GM19455 (cell line): ENCODE results near the gene CACNA1B.
"Not testable (repeated sequence)": the region's sequence is repeated elsewhere in the genome, so short reads cannot be mapped to it uniquely, and the experiment has no call there.

ENCODE experiments used
- ATAC-seq: cut with Tn5 transposase; IDR thresholded peaks from one replicate; pipeline ENCODE4 v1.9.1; 2021; ENCODE audit not compliant: unreplicated experiment

CACNA1B gene

DNA sequence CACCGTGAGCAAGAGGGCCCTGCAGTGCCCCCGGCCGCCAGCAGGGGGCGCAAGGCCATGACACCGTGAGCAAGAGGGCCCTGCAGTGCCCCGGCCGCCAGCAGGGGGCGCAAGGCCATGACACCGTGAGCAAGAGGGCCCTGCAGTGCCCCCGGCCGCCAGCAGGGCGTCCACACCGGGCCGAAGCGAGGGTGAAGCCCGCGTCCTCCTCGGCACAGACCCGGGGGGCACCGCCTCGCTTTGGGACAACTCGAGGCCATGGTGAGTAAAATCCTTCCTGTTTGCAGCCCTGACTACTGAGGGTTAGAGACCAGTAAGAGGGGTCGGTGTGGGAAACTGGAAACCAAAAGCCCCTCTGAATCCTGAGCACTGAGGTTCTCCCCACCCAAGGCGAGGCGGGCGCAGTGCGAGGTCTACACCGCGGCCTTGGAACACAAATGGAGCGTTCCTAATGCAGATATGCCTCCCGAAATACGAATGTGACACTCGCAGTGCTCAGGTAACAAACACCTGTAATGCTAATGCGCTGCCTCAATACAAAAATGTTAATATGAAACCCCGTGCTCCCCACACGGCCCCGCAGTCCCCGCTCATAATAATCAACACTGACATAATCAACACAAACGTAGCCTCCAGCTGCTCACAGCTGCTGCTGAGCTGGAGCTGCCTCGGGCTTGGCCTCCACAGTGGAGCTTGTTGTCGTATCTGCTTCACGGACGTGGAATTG is 249.4 kb downstream of the CACNA1B start:
- not testable (repeated sequence) for ATAC-seq

- not testable (repeated sequence) for ATAC-seq
These were observed 250.4 kb downstream of the CACNA1B start for GRCh38 chr9:138128027-138128426.

DNA sequence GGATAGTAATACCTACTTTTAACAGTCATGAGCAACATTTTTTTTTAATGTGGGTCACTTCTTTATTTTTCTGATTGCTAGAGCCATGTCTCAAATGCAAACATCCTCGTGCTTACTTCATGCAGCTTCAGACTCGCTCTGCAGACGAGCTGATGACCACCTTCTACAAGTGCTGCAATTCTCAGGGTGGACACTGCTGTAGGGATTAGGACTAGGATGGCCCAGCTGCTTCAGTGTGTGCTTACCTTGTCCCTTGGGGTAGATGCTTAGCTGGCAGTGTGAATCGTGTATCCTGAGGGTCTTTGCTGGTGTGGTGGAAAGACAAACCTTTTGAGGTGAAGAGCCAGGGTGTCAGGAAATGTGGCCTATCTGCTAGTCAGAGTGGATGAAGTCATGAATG is 251.7 kb downstream of the CACNA1B start:
- not testable (repeated sequence) for ATAC-seq

DNA sequence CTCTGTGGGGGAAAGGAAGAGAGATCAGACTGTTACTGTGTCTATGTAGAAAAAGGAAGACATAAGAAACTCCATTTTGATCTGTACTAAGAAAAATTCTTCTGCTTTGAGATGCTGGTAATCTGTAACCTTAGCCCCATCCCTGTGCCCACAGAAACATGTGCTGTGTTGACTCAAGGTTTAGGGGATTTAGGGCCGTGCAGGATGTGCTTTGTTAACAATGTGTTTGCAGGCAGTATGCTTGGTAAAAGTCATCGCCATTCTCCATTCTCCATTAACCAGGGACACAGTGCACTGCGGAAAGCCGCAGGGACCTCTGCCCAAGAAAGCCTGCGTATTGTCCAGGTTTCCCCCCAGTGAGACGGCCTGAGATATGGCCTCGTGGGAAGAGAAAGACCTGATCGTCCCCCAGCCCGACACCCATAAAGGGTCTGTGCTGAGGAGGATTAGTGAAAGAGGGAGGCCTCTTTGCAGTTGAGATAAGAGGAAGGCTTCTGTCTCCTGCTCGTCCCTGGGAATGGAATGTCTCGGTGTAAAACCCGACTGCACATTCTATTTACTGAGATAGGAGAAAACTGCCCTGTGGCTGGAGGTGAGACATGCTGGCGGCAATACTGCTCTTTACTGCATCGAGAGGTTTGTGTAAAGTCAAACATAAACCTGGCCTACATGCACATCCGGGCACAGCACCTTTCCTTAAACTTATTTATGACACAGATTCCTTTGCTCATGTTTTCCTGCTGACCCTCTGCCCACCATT is 255.5 kb downstream of the CACNA1B start:
- not testable (repeated sequence) for ATAC-seq

DNA sequence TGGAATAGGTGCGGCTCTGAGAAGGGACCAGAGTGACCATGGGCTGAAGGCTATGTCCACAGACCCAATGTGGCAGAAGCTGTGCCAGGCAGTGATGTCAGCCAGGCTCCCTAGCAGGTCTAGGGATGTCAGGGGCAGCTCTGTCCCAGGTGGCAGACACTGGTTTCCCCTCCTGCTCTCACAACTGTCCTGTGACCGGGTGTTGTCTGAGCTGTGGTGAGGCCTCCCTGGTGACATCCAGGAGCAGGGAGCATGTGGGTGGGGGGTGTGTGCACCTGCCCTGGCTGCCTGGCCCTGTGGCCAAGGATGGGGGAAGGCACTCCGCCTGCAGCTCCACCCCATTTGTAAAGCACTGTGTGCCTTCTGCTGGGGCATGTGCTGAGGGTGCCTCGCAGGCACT is 257.0 kb downstream of the CACNA1B start:
- not testable (repeated sequence) for ATAC-seq

- not testable (repeated sequence) for ATAC-seq
These were observed 261.5 kb downstream of the CACNA1B start for GRCh38 chr9:138139096-138139495.

DNA sequence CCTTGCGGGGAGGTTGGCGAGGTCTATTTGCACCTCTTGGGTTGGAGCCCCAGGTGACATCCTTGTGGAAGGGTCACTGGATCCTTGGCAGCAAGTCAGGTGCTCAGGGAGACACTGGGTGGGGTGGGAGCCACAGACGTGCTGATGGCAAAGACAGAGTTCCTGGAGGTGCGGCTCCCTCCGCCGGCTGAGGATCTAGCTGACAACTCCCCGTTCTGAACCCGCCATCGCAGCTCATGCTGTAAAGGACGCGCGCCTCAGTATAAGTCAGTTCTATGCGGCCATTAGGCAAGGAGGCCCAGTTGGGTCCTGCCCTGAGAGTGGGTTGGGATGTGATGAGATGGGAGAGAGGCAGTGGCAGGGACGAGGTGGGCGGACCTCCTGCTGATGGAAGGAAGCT is 263.4 kb downstream of the CACNA1B start:
- ATAC-seq = not testable (repeated sequence)

- not testable (repeated sequence) for ATAC-seq
These were observed 265.1 kb downstream of the CACNA1B start for GRCh38 chr9:138142528-138143244.

- not testable (repeated sequence) for ATAC-seq
These were observed 265.9 kb downstream of the CACNA1B start for GRCh38 chr9:138143491-138143890.

DNA sequence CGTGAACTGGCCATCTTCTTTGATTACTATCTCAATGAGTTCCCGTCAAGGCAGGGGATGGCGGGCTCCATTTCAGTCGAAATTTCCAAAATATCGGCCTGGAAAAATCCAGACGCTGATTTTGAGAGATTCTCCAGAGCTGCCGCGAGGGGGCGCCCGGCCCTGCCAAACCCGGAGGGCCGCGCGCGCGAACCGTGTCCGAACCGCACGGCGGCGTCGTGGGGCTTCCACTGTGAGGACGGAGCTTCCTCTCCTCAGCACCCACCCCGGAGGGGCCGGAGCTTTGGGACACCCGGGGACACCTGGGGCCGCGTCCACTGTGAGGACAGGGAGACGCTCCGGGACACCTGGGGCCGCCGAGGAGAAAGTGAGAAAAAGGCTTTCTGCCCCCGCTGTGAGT is 270.0 kb downstream of the CACNA1B start:
- ATAC-seq = not testable (repeated sequence)

DNA sequence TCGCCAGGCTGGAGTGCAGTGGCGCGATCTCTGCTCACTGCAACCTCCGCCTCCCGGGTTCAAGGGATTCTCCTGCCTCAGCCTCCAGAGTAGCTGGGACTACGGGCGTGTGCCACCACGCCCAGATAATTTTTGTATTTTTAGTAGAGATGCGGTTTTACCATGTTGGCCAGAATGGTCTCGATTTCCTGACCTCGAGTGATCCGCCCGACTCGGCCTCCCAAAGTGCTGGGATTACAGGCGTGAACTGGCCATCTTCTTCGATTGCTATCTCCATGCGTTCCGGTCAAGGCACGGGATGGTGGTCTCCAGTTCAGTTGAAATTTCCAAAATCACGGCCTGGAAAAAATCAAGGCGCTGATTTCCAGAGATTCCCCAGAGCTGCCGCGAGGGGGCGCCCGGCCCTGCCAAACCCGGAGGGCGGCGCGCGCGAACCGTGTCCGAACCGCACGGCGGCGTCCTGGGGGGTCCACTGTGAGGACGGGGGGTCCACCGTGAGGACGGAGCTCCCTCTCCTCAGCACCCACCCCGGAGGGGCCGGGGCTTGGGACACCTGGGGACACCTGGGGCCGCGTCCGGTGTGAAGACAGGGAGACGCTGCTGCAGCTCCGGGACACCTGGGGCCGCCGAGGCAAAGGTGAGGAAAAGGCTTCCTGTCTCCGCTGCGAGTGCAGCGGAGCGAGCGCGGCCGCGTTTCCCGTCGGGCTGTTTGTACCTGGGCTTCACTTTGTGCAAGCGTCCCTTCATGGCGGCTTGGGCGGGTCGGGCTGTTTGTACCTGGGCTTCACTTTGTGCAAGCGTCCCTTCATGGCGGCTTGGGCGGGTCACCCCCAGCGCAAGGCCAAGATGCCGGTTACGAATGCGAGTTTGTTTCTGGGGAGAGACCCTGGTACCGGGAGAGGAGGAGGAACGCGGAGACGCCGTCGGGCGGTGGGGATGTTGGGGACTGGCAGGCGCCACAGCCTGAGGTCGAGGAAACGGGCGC is 272.4 kb downstream of the CACNA1B start:
- ATAC-seq = not testable (repeated sequence)

DNA sequence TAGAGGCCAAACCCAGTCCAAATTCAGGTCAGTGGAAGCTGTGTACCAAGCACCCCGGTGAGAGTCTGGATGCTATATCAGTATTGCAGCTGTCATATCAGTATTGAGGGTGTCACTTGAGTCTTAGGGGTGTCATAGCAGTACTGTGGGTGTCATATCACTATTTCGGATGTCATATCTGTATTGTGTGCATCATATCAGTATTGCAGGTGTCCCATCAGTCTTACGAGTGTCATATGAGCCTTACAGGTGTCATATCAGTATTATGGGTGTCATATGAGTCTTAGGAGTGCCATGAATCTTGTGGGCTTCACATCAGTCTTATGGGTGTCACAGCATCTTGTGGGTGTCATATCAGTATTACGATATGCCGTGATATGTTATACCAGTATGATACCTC is 278.2 kb downstream of the CACNA1B start:
- not testable (repeated sequence) for ATAC-seq

GRCh38 chr9:138166793-138167192 is 289.2 kb downstream of the CACNA1B start:
- not testable (repeated sequence) for ATAC-seq
